Measurements from ENCODE around the gene PLXNA2.

The PLXNA2 gene

DNA sequence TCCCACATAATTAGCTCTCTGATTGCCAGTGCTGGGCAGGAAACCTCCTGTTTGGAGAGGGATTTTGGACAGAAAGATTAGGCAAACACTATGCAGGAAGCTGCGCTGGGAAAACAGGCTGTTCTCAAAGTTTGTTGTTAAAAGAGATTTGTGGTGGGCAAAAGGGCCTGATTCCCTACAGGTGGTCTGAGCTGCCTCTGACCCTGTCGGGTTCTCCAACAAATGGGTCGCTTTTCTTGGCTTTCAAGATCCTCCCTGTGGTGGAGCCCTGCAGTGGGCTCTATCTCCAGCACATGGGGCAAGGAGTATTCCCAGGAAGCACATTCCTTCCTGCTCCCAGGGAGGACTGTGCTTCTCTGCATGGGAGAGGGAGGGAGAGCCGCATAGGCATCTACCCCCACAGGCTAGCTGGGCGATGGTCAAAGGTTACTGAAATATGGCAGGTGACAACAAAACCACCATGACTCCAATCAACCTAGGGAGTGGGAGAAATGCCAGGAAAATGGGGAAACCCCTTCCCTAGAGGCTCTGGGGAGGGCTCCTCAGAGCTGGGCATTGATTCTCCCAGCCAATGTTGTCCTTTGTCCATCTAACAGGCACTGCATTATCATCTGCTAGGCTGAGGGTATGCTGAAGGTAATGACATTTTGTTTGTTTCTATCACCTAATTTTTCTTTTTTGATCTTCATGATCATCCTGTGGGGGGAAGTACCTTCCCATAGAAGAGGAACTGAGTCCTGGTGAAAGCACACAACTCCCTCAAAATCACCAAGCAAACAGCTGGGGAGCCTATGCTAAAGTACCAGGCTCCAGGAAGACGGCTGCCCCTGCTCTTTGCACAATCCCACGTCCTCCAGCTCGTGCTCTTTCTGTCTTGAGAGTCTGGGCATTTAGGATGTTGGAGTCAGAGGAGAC lies 85.3 kb downstream of the PLXNA2 start:
- DNase-seq (ENCODE audit: low read depth), result no peak
- TF ChIP-seq, protein P1, sequence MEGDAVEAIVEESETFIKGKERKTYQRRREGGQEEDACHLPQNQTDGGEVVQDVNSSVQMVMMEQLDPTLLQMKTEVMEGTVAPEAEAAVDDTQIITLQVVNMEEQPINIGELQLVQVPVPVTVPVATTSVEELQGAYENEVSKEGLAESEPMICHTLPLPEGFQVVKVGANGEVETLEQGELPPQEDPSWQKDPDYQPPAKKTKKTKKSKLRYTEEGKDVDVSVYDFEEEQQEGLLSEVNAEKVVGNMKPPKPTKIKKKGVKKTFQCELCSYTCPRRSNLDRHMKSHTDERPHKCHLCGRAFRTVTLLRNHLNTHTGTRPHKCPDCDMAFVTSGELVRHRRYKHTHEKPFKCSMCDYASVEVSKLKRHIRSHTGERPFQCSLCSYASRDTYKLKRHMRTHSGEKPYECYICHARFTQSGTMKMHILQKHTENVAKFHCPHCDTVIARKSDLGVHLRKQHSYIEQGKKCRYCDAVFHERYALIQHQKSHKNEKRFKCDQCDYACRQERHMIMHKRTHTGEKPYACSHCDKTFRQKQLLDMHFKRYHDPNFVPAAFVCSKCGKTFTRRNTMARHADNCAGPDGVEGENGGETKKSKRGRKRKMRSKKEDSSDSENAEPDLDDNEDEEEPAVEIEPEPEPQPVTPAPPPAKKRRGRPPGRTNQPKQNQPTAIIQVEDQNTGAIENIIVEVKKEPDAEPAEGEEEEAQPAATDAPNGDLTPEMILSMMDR (IDR thresholded peaks at IDR 0.05; ENCODE audit: low read length, missing control alignments), result no peak
- no peak overlapping the region for H3K4me3 ChIP-seq (replicated peaks; ENCODE audit: low read depth, low read length)

DNA sequence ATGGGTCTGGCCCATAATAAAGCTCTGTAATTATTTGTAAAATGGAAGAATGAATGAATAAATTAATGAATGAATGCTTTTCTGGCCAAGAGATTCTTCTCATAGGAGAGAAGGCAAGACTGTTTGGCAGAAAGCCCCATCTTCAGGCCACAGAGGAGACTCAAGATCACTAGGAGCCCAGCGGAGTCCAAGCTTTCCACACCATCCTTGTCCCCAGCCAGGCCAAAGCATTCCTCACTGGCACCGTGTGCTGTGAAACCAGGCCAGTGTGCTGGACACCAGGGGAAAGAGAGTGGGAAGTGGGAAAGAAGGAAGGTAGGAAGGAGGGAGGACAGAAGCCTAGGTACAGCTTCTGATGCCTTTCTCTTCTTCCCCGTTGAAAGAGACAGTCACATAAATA lies 86.4 kb downstream of the PLXNA2 start:
- no peak overlapping the region for H3K4me3 ChIP-seq (replicated peaks; ENCODE audit: low read depth, low read length)
- TF ChIP-seq, protein P1 (IDR thresholded peaks at IDR 0.05; ENCODE audit: low read length, missing control alignments), result no peak
- no peak for DNase-seq (ENCODE audit: low read depth)

DNA sequence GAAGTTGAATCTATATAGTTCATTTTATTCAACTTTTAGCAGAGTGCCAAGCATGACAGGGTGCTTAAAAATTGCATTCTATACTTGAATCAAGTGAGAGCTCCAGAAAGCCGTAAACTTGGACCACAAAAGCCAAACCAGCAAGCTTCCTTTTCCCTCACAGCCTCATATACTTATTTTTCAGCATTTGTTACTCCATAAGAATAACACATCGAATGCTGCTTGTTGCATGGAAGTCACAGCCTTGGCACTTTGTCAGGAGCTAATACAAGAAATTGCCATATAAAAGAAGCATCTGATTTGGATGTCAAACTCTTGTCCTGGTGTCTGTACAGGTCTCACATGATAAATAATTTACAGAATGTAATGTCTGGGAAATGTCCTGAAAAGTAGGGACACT lies 87.4 kb downstream of the PLXNA2 start:
- no peak for DNase-seq (ENCODE audit: low read depth)
- no peak overlapping the region for H3K4me3 ChIP-seq (replicated peaks; ENCODE audit: low read depth, low read length)
- TF ChIP-seq, protein P1 (IDR thresholded peaks at IDR 0.05; ENCODE audit: low read length, missing control alignments), result no peak

DNA sequence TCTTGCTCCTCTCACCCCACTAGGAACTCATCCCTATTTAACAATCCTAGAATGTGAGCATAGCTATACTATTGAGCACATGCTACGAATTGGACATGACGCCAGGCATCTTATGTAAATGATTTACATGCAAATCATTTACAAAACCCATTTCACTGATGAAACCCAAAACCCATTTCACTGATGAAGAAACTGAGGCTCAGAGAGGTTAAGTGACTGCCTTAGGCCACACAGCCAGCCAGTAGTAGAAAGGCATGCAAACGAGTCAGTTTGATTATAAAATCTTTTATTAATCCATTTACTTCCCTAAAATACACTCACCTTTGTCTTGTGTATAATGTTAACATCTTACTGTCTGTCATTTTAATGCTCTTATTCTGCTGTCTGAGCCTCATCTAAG lies 87.9 kb downstream of the PLXNA2 start:
- TF ChIP-seq, protein P1 (IDR thresholded peaks at IDR 0.05; ENCODE audit: low read length, missing control alignments), result no peak
- no peak overlapping the region for H3K4me3 ChIP-seq (replicated peaks; ENCODE audit: low read depth, low read length)
- DNase-seq (ENCODE audit: low read depth), result no peak

DNA sequence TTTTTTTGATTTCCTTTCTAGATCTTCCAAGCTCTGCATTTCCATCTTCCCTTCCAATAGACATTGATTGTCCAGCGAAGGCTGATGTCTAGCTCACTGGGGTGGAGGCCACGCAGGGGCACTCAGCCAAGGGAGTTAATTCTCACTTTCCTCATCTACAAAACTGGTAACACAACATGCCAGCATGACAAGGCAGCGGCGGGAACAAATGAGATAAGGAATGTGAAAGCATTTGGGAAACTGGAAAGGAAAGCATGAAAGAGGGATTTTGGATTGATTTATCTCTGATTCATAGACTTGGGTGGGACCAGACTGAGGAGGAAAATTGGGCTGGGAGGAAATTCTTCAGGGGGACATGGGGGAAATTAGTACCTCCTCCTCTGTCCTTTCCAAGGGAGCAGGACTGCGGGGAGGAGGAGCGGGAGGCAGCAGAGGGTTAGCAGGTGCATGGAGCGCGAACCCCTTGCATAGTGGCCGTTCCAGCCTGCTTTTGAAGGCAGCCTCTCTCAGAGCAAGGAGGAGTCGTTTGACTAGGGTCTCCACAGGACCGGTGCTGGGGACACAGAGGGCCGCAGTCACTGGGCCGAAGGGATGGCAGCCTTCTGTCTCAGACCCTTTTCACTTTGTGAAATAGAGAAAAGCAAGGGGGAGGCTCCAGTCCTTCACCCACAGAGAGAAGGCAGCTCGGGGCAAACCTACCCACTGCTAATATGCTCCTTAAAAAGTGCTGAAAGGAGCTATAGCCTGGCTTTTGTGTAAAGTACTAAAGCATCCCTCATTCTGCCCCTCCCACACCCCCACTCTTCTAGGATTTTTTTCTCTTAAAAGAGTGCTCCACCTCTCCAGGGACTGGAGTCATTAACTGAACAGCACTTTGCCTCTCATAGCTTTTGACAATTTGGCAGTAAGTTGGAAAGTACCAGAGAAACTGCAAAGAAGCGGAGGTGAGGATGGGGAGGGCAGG lies 89.2 kb downstream of the PLXNA2 start:
- TF ChIP-seq, protein P1 (IDR thresholded peaks at IDR 0.05; ENCODE audit: low read length, missing control alignments), result no peak
- H3K4me3 ChIP-seq (replicated peaks; ENCODE audit: low read depth, low read length), result no peak overlapping the region
- no peak for DNase-seq (ENCODE audit: low read depth)

DNA sequence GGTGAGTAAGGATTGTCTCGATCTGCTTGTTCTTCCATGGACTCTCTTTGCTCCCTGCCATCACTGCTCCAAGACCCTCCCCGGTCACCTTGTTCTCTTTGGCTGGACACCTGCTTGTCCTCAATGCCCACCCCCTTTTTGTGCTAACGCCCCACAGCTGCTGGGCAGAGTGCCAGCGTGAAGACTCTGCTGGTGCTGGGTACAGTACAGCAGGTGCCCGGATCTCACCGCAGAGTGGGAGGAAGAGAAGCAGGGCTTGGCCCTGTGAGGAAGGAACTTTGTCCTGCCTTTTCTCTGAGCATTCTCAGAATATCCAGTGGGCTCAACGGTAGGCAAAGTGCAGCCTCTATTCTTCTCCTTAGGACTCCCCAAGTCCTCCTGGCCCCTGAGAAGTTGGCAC lies 90.1 kb downstream of the PLXNA2 start:
- TF ChIP-seq, protein P1 (IDR thresholded peaks at IDR 0.05; ENCODE audit: low read length, missing control alignments), result no peak
- DNase-seq (ENCODE audit: low read depth), result no peak
- H3K4me3 ChIP-seq (replicated peaks; ENCODE audit: low read depth, low read length), result no peak overlapping the region
